HG02840 (cell line): ENCODE measurements around the gene CAMKK1.
"Not testable (repeated sequence)": the region's sequence is repeated elsewhere in the genome, so short reads cannot be mapped to it uniquely, and the experiment has no call there.

Source experiments
- ATAC-seq: cut with Tn5 transposase; IDR thresholded peaks from one replicate; pipeline ENCODE4 v1.9.1; 2021; ENCODE audit warnings: mild to moderate bottlenecking, moderate library complexity, moderate number of reproducible peaks; ENCODE audit not compliant: unreplicated experiment, low FRiP score

The CAMKK1 gene

GRCh38 chr17:3851461-3852100, 41.3 kb downstream of the CAMKK1 start:
- ATAC-seq = no peak

GRCh38 chr17:3848229-3848835, 44.5 kb downstream of the CAMKK1 start:
- ATAC-seq = no peak

- ATAC-seq = no peak
Observed at GRCh38 chr17:3847165-3847670, 45.6 kb downstream of the CAMKK1 start.

GRCh38 chr17:3846437-3847164, 46.3 kb downstream of the CAMKK1 start:
- ATAC-seq = no peak

GRCh38 chr17:3845621-3846436, 47.0 kb downstream of the CAMKK1 start, which contains the start of gene NCBP3:
Gene NCBP3, minus strand, starts transcription at chr17:3846246. Its CDS starts 23 bp downstream, at chr17:3846223.
- peak; percentile 92 for ATAC-seq

- ATAC-seq = peak; percentile 11
Observed at GRCh38 chr17:3845291-3845620, 47.6 kb downstream of the CAMKK1 start.

- ATAC-seq = not testable (repeated sequence)
Observed at GRCh38 chr17:3844556-3844955, 48.3 kb downstream of the CAMKK1 start.

- ATAC-seq = no peak
Observed at GRCh38 chr17:3843935-3844516, 48.8 kb downstream of the CAMKK1 start.

- no peak for ATAC-seq
Observed at GRCh38 chr17:3838206-3838605, 54.6 kb downstream of the CAMKK1 start.

- ATAC-seq = no peak
Observed at GRCh38 chr17:3836551-3836950, 56.3 kb downstream of the CAMKK1 start.

GRCh38 chr17:3835410-3836229, 57.2 kb downstream of the CAMKK1 start:
- ATAC-seq = no peak

- ATAC-seq = no peak
Observed at GRCh38 chr17:3834811-3835210, 58.0 kb downstream of the CAMKK1 start.

- no peak for ATAC-seq
Observed at GRCh38 chr17:3828852-3829232, 64.0 kb downstream of the CAMKK1 start.

- no peak for ATAC-seq
Observed at GRCh38 chr17:3828151-3828851, 64.6 kb downstream of the CAMKK1 start.

GRCh38 chr17:3827124-3827773, 65.6 kb downstream of the CAMKK1 start:
- ATAC-seq = no peak

GRCh38 chr17:3826191-3826590, 66.7 kb downstream of the CAMKK1 start:
- ATAC-seq = no peak

GRCh38 chr17:3821101-3821500, 71.8 kb downstream of the CAMKK1 start:
- no peak for ATAC-seq

- no peak for ATAC-seq
Observed at GRCh38 chr17:3818786-3819185, 74.1 kb downstream of the CAMKK1 start.
